ENCODE results near the gene VCP. TPM values are rescaled to one million over a fixed set of nuclear protein-coding genes. Genes with fewer than 3 reads are reported as not detected.

Gene VCP
- total and polyA plus RNA-seq, 2 experiments from 2014 or later = 130 to 408 TPM

GRCh38 chr9:35112257-35113020 lies 40.0 kb upstream of the VCP start:
- H3K27ac Mint-ChIP-seq = no peak overlapping the region
- DNase-seq (ENCODE audit: low spot score) (no peak), ATAC-seq (no peak)
- Histone ChIP-seq H3K4me3 (peak overlapping the region; percentile 46; the same call in 1 of the 2 replicates), H3K27ac (ENCODE audit: low read depth) (no peak overlapping the region), H3K4me1 (ENCODE audit: insufficient read depth) (peaks cover 16% of the 10 kb centered on the region), H3K27me3 (ENCODE audit: insufficient read depth) (no peaks in the 10 kb centered on the region), H3K4me2 (peak overlapping the region; percentile 78), H3K36me3 (ENCODE audit: insufficient read depth) (no peaks in the 10 kb centered on the region), H3F3A (replicated peaks; ENCODE audit: low read depth) (0 out of 2 replicates have a peak, but pooled peaks cover 7% of the 10 kb centered on the region), H2AFZ (no peak overlapping the region), H4K20me1 (replicated peaks; ENCODE audit: insufficient read depth) (no peaks in the 10 kb centered on the region), H3K79me2 (replicated peaks; ENCODE audit: insufficient read depth) (peaks cover 16% of the 10 kb centered on the region; the same call in 1 of the 2 replicates), H3K9me2 (ENCODE audit: insufficient read depth) (no peaks in the 10 kb centered on the region)
- H3K4me1 Mint-ChIP-seq = peaks cover 39% of the 10 kb centered on the region
- no peak for TF ChIP-seq POLR2AphosphoS5 (IDR thresholded peaks at IDR 0.05; ENCODE audit: low read depth)
- TF ChIP-seq, protein P1, sequence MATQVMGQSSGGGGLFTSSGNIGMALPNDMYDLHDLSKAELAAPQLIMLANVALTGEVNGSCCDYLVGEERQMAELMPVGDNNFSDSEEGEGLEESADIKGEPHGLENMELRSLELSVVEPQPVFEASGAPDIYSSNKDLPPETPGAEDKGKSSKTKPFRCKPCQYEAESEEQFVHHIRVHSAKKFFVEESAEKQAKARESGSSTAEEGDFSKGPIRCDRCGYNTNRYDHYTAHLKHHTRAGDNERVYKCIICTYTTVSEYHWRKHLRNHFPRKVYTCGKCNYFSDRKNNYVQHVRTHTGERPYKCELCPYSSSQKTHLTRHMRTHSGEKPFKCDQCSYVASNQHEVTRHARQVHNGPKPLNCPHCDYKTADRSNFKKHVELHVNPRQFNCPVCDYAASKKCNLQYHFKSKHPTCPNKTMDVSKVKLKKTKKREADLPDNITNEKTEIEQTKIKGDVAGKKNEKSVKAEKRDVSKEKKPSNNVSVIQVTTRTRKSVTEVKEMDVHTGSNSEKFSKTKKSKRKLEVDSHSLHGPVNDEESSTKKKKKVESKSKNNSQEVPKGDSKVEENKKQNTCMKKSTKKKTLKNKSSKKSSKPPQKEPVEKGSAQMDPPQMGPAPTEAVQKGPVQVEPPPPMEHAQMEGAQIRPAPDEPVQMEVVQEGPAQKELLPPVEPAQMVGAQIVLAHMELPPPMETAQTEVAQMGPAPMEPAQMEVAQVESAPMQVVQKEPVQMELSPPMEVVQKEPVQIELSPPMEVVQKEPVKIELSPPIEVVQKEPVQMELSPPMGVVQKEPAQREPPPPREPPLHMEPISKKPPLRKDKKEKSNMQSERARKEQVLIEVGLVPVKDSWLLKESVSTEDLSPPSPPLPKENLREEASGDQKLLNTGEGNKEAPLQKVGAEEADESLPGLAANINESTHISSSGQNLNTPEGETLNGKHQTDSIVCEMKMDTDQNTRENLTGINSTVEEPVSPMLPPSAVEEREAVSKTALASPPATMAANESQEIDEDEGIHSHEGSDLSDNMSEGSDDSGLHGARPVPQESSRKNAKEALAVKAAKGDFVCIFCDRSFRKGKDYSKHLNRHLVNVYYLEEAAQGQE (IDR thresholded peaks at IDR 0.05; ENCODE audit: unreplicated experiment) = no peak
- TF ChIP-seq JUNB (IDR thresholded peaks at IDR 0.05; ENCODE audit: unreplicated experiment) = no peak
- no peak for TF ChIP-seq STAT1 (IDR thresholded peaks at IDR 0.05; ENCODE audit: unreplicated experiment)
- TF ChIP-seq CREB1 (CRISPR knock-in tag; IDR thresholded peaks at IDR 0.05; ENCODE audit: low read depth) = no peak
- TF ChIP-seq, protein P2, sequence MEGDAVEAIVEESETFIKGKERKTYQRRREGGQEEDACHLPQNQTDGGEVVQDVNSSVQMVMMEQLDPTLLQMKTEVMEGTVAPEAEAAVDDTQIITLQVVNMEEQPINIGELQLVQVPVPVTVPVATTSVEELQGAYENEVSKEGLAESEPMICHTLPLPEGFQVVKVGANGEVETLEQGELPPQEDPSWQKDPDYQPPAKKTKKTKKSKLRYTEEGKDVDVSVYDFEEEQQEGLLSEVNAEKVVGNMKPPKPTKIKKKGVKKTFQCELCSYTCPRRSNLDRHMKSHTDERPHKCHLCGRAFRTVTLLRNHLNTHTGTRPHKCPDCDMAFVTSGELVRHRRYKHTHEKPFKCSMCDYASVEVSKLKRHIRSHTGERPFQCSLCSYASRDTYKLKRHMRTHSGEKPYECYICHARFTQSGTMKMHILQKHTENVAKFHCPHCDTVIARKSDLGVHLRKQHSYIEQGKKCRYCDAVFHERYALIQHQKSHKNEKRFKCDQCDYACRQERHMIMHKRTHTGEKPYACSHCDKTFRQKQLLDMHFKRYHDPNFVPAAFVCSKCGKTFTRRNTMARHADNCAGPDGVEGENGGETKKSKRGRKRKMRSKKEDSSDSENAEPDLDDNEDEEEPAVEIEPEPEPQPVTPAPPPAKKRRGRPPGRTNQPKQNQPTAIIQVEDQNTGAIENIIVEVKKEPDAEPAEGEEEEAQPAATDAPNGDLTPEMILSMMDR (conservative IDR thresholded peaks at IDR 0.05; ENCODE audit: low read depth in 2 of 2) = no peak
- TF ChIP-seq EZH2phosphoT487 (IDR thresholded peaks at IDR 0.05; ENCODE audit: unreplicated experiment) = no peak
- no peak for TF ChIP-seq ETS1 (IDR thresholded peaks at IDR 0.05)
- TF ChIP-seq ZNF462 (CRISPR knock-in tag; IDR thresholded peaks at IDR 0.05) = no peak
- no peak for TF ChIP-seq NANOG (IDR thresholded peaks at IDR 0.05; ENCODE audit: borderline replicate concordance)
- no peak for TF ChIP-seq ZNF331 (CRISPR knock-in tag; IDR thresholded peaks at IDR 0.05; ENCODE audit: low read depth)
- no peak for TF ChIP-seq EZH2 (IDR thresholded peaks at IDR 0.05; ENCODE audit: low read depth, unreplicated experiment)
- H3K36me3 Mint-ChIP-seq (ENCODE audit: low read depth) = no peaks in the 10 kb centered on the region; the same call in 2 of the 3 replicates
- H3K9me3 Mint-ChIP-seq = no peaks in the 10 kb centered on the region
- H3K4me3 Mint-ChIP-seq = peak overlapping the region; percentile 78; the same call in 2 of the 3 replicates
- H3K27me3 Mint-ChIP-seq (ENCODE audit: insufficient read depth, low read depth, poor library complexity) = peaks cover 16% of the 10 kb centered on the region
